ENCODE measurements around the gene NUTM2F.

DNA sequence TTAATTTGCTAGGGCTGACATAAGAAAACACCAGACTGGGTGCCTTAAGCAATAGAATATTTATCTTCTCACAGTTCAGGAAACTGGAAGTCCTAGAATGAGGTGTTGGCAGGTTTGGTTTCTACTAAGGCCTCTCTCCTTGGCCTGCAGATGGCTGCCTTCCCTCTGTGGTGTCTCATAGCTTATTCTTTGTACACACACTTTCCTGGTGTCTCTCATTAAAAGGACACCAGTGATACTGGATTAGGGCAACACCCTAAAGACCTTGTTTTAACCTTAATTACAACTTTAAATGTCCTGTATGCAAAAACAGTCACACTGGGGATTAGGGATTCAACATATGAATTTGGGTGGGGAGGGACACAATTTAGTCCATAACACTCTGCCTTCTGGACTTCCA, 25.1 kb downstream of the NUTM2F start:
- TF ChIP-seq CTCF (IDR thresholded peaks at IDR 0.05) (no peak), EZH2 (IDR thresholded peaks at IDR 0.05; ENCODE audit: borderline replicate concordance, insufficient read depth, low read depth, low read length, poor library complexity, severe bottlenecking) (no peak)

Data from B cell (primary cell).